Measurements from ENCODE around the gene TRABD2B. TPM values are rescaled to one million over a fixed set of nuclear protein-coding genes. Genes with fewer than 3 reads are reported as not detected.

The TRABD2B gene
- total and polyA plus RNA-seq, 2 of the 13 experiments (the other 11 are each of a cell fraction or from before 2014, with no cell fraction given): 0.04 TPM; not detected in 1

GRCh38 chr1:47766832-47767740 lies 230.1 kb downstream of the TRABD2B start (continued):
- no peak for TF ChIP-seq ZNF281 (CRISPR knock-in tag; IDR thresholded peaks at IDR 0.05; ENCODE audit: borderline replicate concordance)
- no peak for TF ChIP-seq ZNF207 (IDR thresholded peaks at IDR 0.05; ENCODE audit: borderline replicate concordance)
- TF ChIP-seq IRF9 (CRISPR knock-in tag; IDR thresholded peaks at IDR 0.05; ENCODE audit: borderline replicate concordance): no peak
- no peak for TF ChIP-seq FOXM1 (CRISPR knock-in tag; IDR thresholded peaks at IDR 0.05)
- TF ChIP-seq STAT6 (CRISPR knock-in tag; IDR thresholded peaks at IDR 0.05; ENCODE audit: borderline replicate concordance): no peak
- TF ChIP-seq ZNF850 (CRISPR knock-in tag; conservative IDR thresholded peaks at IDR 0.05): no peak
- no peak for TF ChIP-seq FOXK2 (IDR thresholded peaks at IDR 0.05)
- TF ChIP-seq ZNF331 (CRISPR knock-in tag; IDR thresholded peaks at IDR 0.05): no peak; the same call in 1 of the 2 replicates
- no peak for TF ChIP-seq ZNF839 (CRISPR knock-in tag; IDR thresholded peaks at IDR 0.05; ENCODE audit: borderline replicate concordance)
- TF ChIP-seq NFE2L2 (IDR thresholded peaks at IDR 0.05; ENCODE audit: low read length): no peak
- no peak for TF ChIP-seq ZNF256 (CRISPR knock-in tag; conservative IDR thresholded peaks at IDR 0.05)
- no peak for TF ChIP-seq ZNF512 (CRISPR knock-in tag; IDR thresholded peaks at IDR 0.05)
- no peak for TF ChIP-seq ZBTB25 (CRISPR knock-in tag; IDR thresholded peaks at IDR 0.05)
- no peak for TF ChIP-seq NCOA5 (CRISPR knock-in tag; IDR thresholded peaks at IDR 0.05)
- no peak for TF ChIP-seq ZNF446 (CRISPR knock-in tag; IDR thresholded peaks at IDR 0.05)
- TF ChIP-seq ZMAT3 (CRISPR knock-in tag; conservative IDR thresholded peaks at IDR 0.05): no peak
- TF ChIP-seq ZNF263 (CRISPR knock-in tag; IDR thresholded peaks at IDR 0.05): 0 out of 2 replicates have a peak, but pooled peaks have one; percentile 27
- 0 out of 2 replicates have a peak, but pooled peaks have one; percentile 15 for TF ChIP-seq MED1 (CRISPR knock-in tag; IDR thresholded peaks at IDR 0.05)
- no peak for TF ChIP-seq SIN3A (IDR thresholded peaks at IDR 0.05; ENCODE audit: borderline replicate concordance, low read depth, low read length)
